DOHH2 (cell line): ENCODE results near the gene PTPN22.

Experiments used
- H3F3A ChIP-seq: fragments of 200-600 bp; sonication (generic), shearing (Covaris generic); 2 replicates; pipeline ENCODE4 v1.6.0; 2016; ENCODE audit warnings: antibody characterized with exemption, mild to moderate bottlenecking; ENCODE audit not compliant: control insufficient read depth, insufficient read depth
- H3K27ac ChIP-seq: fragments of 200-600 bp; sonication (generic); 2 replicates; pipeline ENCODE4 v1.5.1; 2014; ENCODE audit warnings: low read depth, mild to moderate bottlenecking, low read length, moderate library complexity
- H3K27me3 ChIP-seq: fragments of 200-600 bp; sonication (generic); 2 replicates; pipeline ENCODE4 v1.6.1; 2014; ENCODE audit warnings: mild to moderate bottlenecking, low read length, mixed read lengths; ENCODE audit not compliant: control insufficient read depth
- H3K36me3 ChIP-seq: fragments of 200-600 bp; sonication (generic); 2 replicates; pipeline ENCODE4 v1.6.1; 2014; ENCODE audit warnings: mild to moderate bottlenecking, low read length, moderate library complexity, mixed read lengths; ENCODE audit not compliant: control insufficient read depth
- H3K4me1 ChIP-seq: fragments of 200-600 bp; sonication (generic); 2 replicates; pipeline ENCODE4 v1.6.1; 2014; ENCODE audit warnings: mild to moderate bottlenecking, low read length, mixed read lengths; ENCODE audit not compliant: control insufficient read depth
- H3K4me2 ChIP-seq: fragments of 200-600 bp; sonication (generic); 2 replicates; pipeline ENCODE4 v1.6.0; 2014; ENCODE audit warnings: mild to moderate bottlenecking, low read length, moderate library complexity
- H3K4me3 ChIP-seq: fragments of 200-600 bp; sonication (generic); 2 replicates; pipeline ENCODE4 v1.5.1; 2014; ENCODE audit warnings: mild to moderate bottlenecking, low read length, mixed read lengths
- H3K79me2 ChIP-seq: fragments of 200-600 bp; sonication (generic); 2 replicates; pipeline ENCODE4 v1.6.1; 2014; ENCODE audit warnings: mild to moderate bottlenecking, low read length, mixed read lengths; ENCODE audit not compliant: control insufficient read depth
- H3K9me2 ChIP-seq: fragments of 200-600 bp; sonication (generic); replicated peaks from 2 replicates; pipeline ENCODE4 v1.6.1; 2014; ENCODE audit warnings: mild to moderate bottlenecking, low read length, mixed read lengths; ENCODE audit not compliant: control insufficient read depth
- H3K9me3 ChIP-seq: fragments of 200-600 bp; sonication (generic); 2 replicates; pipeline ENCODE4 v1.6.1; 2014; ENCODE audit warnings: antibody characterized with exemption, low read length, mixed read lengths; ENCODE audit not compliant: control insufficient read depth, insufficient read depth
- H4K20me1 ChIP-seq: fragments of 200-600 bp; sonication (generic); 2 replicates; pipeline ENCODE4 v1.6.0; 2014; ENCODE audit warnings: low read depth, mild to moderate bottlenecking, antibody characterized with exemption, low read length, moderate library complexity; ENCODE audit not compliant: control insufficient read depth, insufficient read depth
- CTCF ChIP-seq: fragments of 200-600 bp; sonication (generic); IDR thresholded peaks from one replicate; pipeline ENCODE4 v1.5.1; 2014; ENCODE audit warnings: antibody characterized with exemption, mild to moderate bottlenecking, low read depth, low read length; ENCODE audit not compliant: poor library complexity, severe bottlenecking
- EZH2phosphoT487 ChIP-seq: fragments of 200-600 bp; sonication (generic); IDR thresholded peaks from 2 replicates; pipeline ENCODE4 v1.6.1; 2017; ENCODE audit warnings: borderline replicate concordance, mild to moderate bottlenecking, antibody characterized with exemption, low read length, moderate library complexity, mixed read lengths

The PTPN22 gene

GRCh38 chr1:113805639-113806038 is 65.9 kb downstream of the PTPN22 start:
- TF ChIP-seq CTCF = no peak
- TF ChIP-seq EZH2phosphoT487 = no peak

GRCh38 chr1:113805256-113805531 is 66.3 kb downstream of the PTPN22 start:
- Histone ChIP-seq H3K4me2 (no peak overlapping the region), H3K36me3 (peaks cover 20% of the 10 kb centered on the region), H4K20me1 (peaks cover 15% of the 10 kb centered on the region), H3K27me3 (no peaks in the 10 kb centered on the region), H3K9me2 (no peaks in the 10 kb centered on the region), H3K9me3 (no peaks in the 10 kb centered on the region), H3F3A (no peaks in the 10 kb centered on the region), H3K27ac (no peak overlapping the region), H3K4me3 (no peak overlapping the region), H3K4me1 (peaks cover 21% of the 10 kb centered on the region), H3K79me2 (peaks cover 99% of the 10 kb centered on the region)
- no peak for TF ChIP-seq CTCF
- TF ChIP-seq EZH2phosphoT487 = no peak

More at GRCh38 chr1:113805639-113806038, 65.9 kb downstream of the PTPN22 start:
- Histone ChIP-seq H3K4me3 (no peak overlapping the region), H3K4me1 (peaks cover 24% of the 10 kb centered on the region), H3K36me3 (peaks cover 20% of the 10 kb centered on the region), H3K27ac (no peak overlapping the region), H3K79me2 (peaks cover 99% of the 10 kb centered on the region), H3K9me2 (no peaks in the 10 kb centered on the region), H3F3A (no peaks in the 10 kb centered on the region), H4K20me1 (peaks cover 15% of the 10 kb centered on the region), H3K9me3 (no peaks in the 10 kb centered on the region), H3K27me3 (no peaks in the 10 kb centered on the region), H3K4me2 (no peak overlapping the region)

- Histone ChIP-seq H3K9me3 (no peaks in the 10 kb centered on the region), H3K36me3 (peaks cover 20% of the 10 kb centered on the region), H3K4me3 (no peak overlapping the region), H3F3A (no peaks in the 10 kb centered on the region), H3K9me2 (no peaks in the 10 kb centered on the region), H3K79me2 (peaks cover 99% of the 10 kb centered on the region), H4K20me1 (peaks cover 15% of the 10 kb centered on the region), H3K27me3 (no peaks in the 10 kb centered on the region), H3K27ac (no peak overlapping the region), H3K4me2 (no peak overlapping the region), H3K4me1 (peaks cover 16% of the 10 kb centered on the region)
- no peak for TF ChIP-seq EZH2phosphoT487
- no peak for TF ChIP-seq CTCF
These were observed 66.9 kb downstream of the PTPN22 start for GRCh38 chr1:113804421-113805255.
